Testis (tissue), 3 donors: ENCODE data around the gene SERPINA12. TPM values are rescaled to one million over a fixed set of nuclear protein-coding genes. Genes with fewer than 3 reads are reported as not detected.

Source experiments
- DNase-seq: peaks from one replicate; pipeline ENCODE4 v3.0.0-alpha.2; 2019
- H3K27ac ChIP-seq, 2 donors: fragments of 200-600 bp; sonication (generic); one replicate each; pipeline ENCODE4 v1.5.1; 2019
- H3K27me3 ChIP-seq: fragments of 200-600 bp; sonication (generic); one replicate; pipeline ENCODE4 v1.5.1; 2019
- H3K36me3 ChIP-seq: fragments of 200-600 bp; sonication (generic); one replicate; pipeline ENCODE4 v1.5.1; 2017; ENCODE audit warnings: low read depth; ENCODE audit errors: missing control alignments
- H3K4me1 ChIP-seq: fragments of 200-600 bp; sonication (generic); one replicate; pipeline ENCODE4 v1.5.1; 2019
- H3K4me3 ChIP-seq, 2 donors: fragments of 200-600 bp; sonication (generic); one replicate each; pipeline ENCODE4 v1.5.1; 2017 to 2019
- H3K9me3 ChIP-seq: fragments of 200-600 bp; sonication (generic); one replicate; pipeline ENCODE4 v1.5.1; 2017
- POLR2A ChIP-seq: fragments of 450-650 bp; IDR thresholded peaks from one replicate; pipeline ENCODE4 v1.6.1; 2017; ENCODE audit warnings: antibody characterized with exemption, mild to moderate bottlenecking, moderate library complexity
- WGBS, 2 donors: methylation state at CpG; one replicate each; pipeline ENCODE4 v1.1.5; 2018; 5-methylcytosine and 5-hydroxymethylcytosine counted together
- intact Hi-C: fragments of 100-400 bp; cut with DNase I; formaldehyde crosslinking; loops from one replicate; pipeline ENCODE4 v1.15.1; 2023; ENCODE audit warnings: low total_unique reads
- polyA plus RNA-seq: library from polyadenylated mRNA; stranded (reverse); fragments of 350-450 nt; fragmentation: Illumina TruSeq; extraction: RNeasy Lipid Tissue Mini Kit (QIAGEN cat#74804); gene quantifications from one replicate; pipeline ENCODE4 v1.2.3, GENCODE V29; 2014; ENCODE audit warnings: low read depth, low replicate concordance; ENCODE audit not compliant: insufficient read depth
- total RNA-seq, 2 donors: library from RNA; depleted of rRNA; stranded (reverse); fragments of >200 nt; gene quantifications; one replicate each; pipeline ENCODE4 v1.2.3, GENCODE V29; 2016
- TF ChIP-seq, protein P1 (sequence below), 3 experiments: fragments of 450-650 bp in 2 of 3; fragments of 200-600 bp in 1 of 3; sonication (generic) in 1 of 3; IDR thresholded peaks; one replicate each; pipeline ENCODE4 v1.5.1; 2016 to 2019; ENCODE audit warnings: antibody characterized with exemption in 3 of 3, mild to moderate bottlenecking in 2 of 3, moderate library complexity in 1 of 3

The SERPINA12 gene
- total and polyA plus RNA-seq, 3 donors from 2014 or later = 0.25 to 0.47 TPM; not detected in 1

DNA sequence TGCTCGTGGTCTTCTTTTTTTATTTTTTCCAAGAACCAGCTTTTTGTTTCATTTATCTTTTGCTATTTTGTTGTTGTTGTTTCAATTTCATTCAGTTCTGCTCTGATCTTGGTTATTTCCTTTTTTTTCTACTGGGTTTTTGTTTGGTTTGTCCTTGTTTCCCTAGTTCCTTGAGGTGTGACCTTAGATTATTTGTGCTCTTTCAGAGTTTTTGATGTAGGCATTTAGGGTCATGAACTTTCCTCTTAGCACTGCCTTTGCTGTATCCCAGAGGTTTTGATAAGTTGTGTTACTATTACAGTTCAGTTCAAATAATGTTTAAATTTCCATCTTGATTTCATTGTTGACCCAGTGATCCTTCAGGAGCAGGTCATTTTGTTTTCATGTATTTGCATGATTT lies 53.3 kb downstream of the SERPINA12 start:
- Histone ChIP-seq H3K4me1 (no peaks in the 10 kb centered on the region), H3K27me3 (no peaks in the 10 kb centered on the region), H3K36me3 (no peaks in the 10 kb centered on the region), H3K27ac (no peak overlapping the region), H3K9me3 (no peaks in the 10 kb centered on the region), H3K4me3 (no peak overlapping the region)
- DNase-seq = no peak
- 31% methylated on average over 1 of the region's 1 CpG for WGBS, 2 donors
- no peak for TF ChIP-seq POLR2A
- TF ChIP-seq, protein P1, sequence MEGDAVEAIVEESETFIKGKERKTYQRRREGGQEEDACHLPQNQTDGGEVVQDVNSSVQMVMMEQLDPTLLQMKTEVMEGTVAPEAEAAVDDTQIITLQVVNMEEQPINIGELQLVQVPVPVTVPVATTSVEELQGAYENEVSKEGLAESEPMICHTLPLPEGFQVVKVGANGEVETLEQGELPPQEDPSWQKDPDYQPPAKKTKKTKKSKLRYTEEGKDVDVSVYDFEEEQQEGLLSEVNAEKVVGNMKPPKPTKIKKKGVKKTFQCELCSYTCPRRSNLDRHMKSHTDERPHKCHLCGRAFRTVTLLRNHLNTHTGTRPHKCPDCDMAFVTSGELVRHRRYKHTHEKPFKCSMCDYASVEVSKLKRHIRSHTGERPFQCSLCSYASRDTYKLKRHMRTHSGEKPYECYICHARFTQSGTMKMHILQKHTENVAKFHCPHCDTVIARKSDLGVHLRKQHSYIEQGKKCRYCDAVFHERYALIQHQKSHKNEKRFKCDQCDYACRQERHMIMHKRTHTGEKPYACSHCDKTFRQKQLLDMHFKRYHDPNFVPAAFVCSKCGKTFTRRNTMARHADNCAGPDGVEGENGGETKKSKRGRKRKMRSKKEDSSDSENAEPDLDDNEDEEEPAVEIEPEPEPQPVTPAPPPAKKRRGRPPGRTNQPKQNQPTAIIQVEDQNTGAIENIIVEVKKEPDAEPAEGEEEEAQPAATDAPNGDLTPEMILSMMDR (IDR thresholded peaks at IDR 0.05) = no peak
- intact Hi-C loops = no loop called here

- no peak overlapping the region for H3K4me3 ChIP-seq
- no peaks in the 10 kb centered on the region for H3K9me3 ChIP-seq
- H3K4me1 ChIP-seq = no peaks in the 10 kb centered on the region
- WGBS, 2 donors = 56 to 64% methylated on average over 3 of the region's 3 CpGs
- no peak for TF ChIP-seq POLR2A
- TF ChIP-seq, protein P1 (IDR thresholded peaks at IDR 0.05) = no peak
- no peak overlapping the region for H3K27ac ChIP-seq
- H3K36me3 ChIP-seq = no peaks in the 10 kb centered on the region
- DNase-seq = no peak
- no peaks in the 10 kb centered on the region for H3K27me3 ChIP-seq
- intact Hi-C loops = no loop called here
Measured at GRCh38 chr14:94451826-94452225, 57.4 kb downstream of the SERPINA12 start.

- Histone ChIP-seq H3K4me3 (no peak overlapping the region), H3K27ac (no peak overlapping the region), H3K9me3 (no peaks in the 10 kb centered on the region), H3K4me1 (no peaks in the 10 kb centered on the region), H3K36me3 (no peaks in the 10 kb centered on the region), H3K27me3 (no peaks in the 10 kb centered on the region)
- 33 to 35% methylated on average over 8 of the region's 8 CpGs for WGBS, 2 donors
- no peak for DNase-seq
- TF ChIP-seq, protein P1 (IDR thresholded peaks at IDR 0.05) = no peak
- TF ChIP-seq POLR2A = no peak
- intact Hi-C loops = no loop called here
Measured at GRCh38 chr14:94451091-94451771, 58.0 kb downstream of the SERPINA12 start.

GRCh38 chr14:94450722-94451090 lies 58.6 kb downstream of the SERPINA12 start:
- H3K4me3 ChIP-seq = no peak overlapping the region
- no peak overlapping the region for H3K27ac ChIP-seq
- H3K9me3 ChIP-seq = no peaks in the 10 kb centered on the region
- H3K36me3 ChIP-seq = no peaks in the 10 kb centered on the region
- intact Hi-C loops = no loop called here
- no peak for DNase-seq
- no peaks in the 10 kb centered on the region for H3K4me1 ChIP-seq
- TF ChIP-seq POLR2A = no peak
- TF ChIP-seq, protein P1 (IDR thresholded peaks at IDR 0.05) = no peak
- 73 to 77% methylated on average over 3 of the region's 3 CpGs for WGBS, 2 donors
- no peaks in the 10 kb centered on the region for H3K27me3 ChIP-seq

DNA sequence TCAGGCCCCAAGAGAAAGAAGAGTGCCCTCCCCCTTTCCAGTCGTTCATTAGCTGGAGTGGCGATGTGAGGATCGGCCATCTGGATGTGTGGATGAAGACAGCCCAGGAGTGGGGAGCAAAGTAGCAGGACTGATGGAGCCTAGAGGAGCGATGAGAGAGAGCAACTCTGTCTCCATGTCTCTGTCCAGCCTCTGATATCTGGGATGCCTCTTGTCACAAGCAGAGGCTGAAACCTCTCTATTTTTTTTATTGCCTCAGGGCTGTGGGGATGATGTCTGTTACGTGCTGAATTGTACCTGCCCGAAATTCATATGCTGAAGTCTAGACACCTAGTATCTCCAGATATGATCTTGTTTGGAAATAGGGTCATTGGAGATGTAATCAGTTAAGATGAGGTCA lies 59.3 kb downstream of the SERPINA12 start:
- no peak for DNase-seq
- intact Hi-C loops = no loop called here
- WGBS, 2 donors = 84 to 88% methylated on average over 5 to 6 of the region's 6 CpGs

More for the DNA sequence above, 59.3 kb downstream of the SERPINA12 start:
- no peaks in the 10 kb centered on the region for H3K27me3 ChIP-seq
- H3K4me3 ChIP-seq = no peak overlapping the region
- no peaks in the 10 kb centered on the region for H3K36me3 ChIP-seq
- TF ChIP-seq POLR2A = no peak
- TF ChIP-seq, protein P1 (IDR thresholded peaks at IDR 0.05) = no peak
- H3K27ac ChIP-seq = no peak overlapping the region
- no peaks in the 10 kb centered on the region for H3K4me1 ChIP-seq
- H3K9me3 ChIP-seq = no peaks in the 10 kb centered on the region
